GM18873 (cell line): ENCODE results near the gene SHPK.

Experiments
- ATAC-seq: cut with Tn5 transposase; IDR thresholded peaks from one replicate; pipeline ENCODE4 v1.9.1; 2021; ENCODE audit warnings: mild to moderate bottlenecking, moderate library complexity, moderate number of reproducible peaks; ENCODE audit not compliant: unreplicated experiment, low FRiP score

SHPK gene

DNA sequence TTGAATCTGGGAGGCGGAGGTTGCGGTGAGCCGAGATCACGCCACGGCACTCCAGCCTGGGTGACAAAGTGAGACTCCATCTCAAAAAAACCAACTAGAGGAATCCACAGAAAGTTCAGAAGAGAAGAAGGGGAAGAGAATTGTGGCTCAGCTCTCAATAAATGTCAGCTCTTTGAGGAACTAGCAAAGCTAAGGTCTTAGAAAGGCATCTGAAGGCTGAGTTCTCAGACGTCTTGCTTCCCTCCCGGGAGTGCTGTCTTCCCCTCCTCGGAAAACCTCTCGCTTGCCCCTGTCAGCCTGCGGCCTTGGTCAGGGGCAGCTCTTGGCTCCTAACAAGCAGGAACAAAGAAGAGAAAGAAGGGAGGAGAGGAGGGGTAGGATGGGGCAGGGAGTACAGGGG, 5.3 kb downstream of the SHPK start:
- ATAC-seq = no peak

DNA sequence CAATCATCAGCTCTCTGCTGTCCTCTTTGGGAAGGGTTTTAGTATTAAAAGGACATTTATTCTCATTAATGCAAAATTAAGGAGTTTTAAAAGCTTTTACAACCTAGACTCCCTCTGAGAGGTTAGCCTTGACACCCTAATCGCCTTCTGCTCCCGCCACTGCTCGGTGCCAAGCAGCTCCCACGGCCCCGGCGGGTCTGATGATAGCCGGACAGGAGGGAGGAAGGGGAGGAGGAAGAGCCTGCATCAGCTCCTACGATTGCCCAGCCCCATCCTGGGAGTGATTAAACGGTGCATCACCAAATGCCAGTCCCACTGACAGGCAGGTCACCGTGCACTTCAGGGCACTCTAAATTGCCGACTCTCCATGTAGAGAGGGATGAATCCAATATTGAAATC, 8.3 kb downstream of the SHPK start:
- no peak for ATAC-seq

DNA sequence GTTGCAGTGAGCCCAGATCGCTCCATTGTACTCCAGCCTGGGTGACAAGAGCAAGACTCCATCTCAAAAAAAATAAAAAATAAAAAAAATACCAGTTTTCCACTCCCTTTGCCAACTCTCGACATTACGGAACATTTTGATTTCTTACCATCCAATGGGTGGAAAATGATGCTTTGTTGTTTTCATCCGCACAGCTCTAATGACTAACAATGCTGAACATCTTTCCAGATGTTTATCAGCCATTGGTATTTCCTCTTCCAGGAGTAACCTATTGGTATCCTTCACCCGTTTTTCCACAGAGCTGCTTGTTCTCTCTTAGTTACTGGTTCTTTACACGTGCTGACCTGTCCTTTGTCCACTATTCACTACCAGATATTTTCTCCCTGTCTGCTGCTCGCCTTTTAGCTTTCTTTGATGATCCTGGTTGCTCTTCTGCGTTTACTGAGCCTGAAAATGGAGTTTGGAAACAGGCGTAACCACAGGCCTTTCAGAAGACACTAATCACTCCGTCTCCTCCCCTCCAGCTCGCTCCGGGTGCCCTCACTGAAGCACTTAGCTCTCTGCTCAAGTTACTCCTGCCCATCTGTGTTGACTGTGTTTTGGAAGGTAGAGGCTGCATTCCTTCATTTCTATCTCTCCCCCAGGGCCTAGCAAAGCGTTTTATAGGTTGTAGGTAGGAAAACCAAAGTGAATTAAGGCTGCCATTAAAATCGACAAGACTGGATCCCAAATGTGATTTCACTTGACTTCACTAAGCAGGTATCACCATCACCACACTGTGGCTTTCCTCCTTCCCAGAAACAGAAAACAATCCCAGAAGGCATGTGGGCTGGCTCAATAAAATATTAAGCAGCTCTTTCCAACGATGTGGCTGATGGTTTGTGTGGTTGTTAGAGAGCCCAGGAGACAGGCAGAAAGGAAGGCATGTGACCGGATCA, 8.9 kb downstream of the SHPK start:
- no peak for ATAC-seq

DNA sequence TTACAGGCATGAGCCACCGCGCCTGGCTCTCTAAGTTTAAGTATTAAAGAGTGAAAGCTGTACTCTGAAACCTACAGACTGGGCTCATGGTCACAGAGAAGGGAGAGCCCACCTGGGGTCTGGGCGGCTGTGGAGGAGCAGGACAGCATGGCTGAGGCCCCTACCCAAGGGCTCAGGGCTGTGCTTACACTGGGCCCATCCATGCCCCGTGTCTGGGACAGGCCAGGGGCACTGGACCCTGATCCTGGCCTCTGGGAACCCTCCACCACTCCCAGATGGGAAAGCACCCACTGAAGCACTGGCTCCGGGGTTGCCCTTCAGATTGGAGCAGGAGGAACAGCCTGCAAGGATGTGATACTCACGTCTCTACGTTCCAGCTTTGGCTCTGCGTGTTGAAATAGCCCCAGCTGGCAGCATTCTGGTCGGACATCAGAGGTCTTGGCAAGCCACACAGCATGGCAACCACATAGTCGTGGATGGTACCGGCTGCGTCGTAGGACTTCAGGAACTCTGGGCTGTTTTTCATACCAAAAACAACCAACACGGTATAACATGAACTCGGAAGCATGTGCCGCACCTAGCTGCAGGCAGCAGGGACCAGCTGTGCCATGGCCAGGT, 13.0 kb downstream of the SHPK start:
- no peak for ATAC-seq

DNA sequence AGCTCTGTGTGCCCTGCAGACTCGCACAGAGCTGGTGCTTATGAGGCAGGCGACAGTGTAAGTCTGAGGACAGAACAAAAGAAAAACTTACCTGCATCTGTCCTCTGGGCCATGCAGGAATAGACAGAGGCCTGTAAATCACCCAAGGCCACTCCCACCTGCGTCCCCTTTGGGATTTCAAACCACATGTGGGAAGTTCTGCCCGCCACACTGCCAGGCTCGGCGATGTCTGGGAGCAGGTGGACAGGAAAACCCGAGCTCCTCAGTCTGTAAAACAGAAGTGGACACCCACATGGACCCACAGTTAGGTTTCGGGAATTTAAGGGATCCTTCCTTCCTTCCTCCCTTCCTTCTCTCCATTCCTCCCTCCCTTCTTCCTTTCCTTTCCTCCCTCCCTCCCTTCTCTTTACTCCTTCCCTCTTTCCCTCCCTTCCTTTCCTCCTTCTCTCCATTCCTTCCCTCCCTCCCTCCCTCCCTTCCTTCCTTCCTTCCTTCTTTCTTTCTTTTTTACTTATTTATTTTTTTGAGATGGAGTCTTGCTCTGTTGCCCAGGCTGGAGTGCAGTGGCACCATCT, 14.8 kb downstream of the SHPK start:
- ATAC-seq = no peak

DNA sequence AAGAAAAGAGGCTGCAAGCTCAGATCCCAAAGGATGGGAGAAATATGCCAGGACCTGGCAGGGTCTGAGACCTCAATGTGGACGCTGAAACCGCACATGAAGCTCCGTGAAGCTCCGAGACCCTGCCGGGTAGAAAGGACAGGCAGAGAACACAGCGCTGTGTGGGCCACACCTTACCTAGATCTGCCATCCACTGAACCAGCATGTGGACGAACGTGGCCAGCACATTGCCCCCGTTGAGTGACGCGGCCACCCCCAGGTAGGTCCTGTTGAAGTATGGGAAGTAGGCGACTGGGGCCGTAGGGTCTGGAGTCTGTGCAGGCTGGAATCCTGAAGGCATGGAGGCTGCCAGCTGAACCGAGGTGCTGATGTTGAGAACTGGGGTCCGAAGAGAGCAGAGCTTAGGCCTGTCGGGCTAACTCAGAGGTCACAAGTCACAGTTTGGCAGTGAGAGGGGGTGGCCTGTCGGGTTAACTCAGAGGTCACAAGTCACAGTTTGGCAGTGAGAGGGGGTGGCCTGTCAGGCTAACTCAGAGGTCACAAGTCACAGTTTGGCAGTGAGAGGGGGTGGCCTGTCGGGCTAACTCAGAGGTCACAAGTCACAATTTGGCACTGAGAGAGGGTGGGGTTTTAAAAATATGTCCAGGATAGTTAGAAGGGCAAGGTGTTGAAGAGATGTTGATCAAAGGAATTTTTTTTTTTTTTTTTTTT, 20.7 kb downstream of the SHPK start:
- no peak for ATAC-seq

DNA sequence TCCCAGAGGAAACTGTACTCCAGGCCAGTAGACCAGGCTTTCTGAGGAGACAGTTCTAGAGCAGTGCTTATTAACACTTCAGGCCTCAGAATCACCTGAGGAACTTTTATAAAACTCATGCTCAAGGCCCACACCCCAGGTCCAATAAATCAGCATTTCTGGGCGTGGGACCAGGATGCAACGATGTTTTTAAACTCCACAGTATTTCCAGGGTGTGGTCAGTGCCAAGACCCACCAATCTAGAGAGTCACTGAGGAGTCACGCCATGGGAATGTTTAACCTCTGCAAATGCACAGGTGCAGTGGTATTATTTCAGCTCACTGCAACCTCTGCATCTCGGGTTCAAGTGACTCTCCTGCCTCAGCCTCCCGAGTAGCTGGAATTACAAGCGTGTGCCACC, 22.9 kb downstream of the SHPK start:
- ATAC-seq = no peak

DNA sequence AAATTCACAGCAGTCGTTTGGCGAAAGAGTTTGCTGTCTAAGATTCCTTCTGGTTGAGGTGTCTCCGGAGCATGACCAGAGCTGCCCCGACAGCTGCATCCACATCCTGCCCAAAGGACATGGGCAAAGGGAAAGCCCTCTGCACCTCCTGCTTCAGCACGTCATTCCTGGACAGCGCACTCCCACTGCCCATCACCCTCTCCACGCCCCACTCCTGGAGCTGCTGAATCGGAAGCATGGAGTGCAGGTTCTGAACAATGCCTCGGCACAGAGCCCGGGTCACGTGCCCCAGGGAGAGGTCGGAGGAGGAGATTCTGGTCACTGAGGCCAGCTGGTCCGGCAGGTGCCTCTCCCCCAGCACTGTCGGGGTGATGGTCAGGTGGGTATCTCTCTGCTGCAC, 25.5 kb downstream of the SHPK start:
- ATAC-seq = no peak

DNA sequence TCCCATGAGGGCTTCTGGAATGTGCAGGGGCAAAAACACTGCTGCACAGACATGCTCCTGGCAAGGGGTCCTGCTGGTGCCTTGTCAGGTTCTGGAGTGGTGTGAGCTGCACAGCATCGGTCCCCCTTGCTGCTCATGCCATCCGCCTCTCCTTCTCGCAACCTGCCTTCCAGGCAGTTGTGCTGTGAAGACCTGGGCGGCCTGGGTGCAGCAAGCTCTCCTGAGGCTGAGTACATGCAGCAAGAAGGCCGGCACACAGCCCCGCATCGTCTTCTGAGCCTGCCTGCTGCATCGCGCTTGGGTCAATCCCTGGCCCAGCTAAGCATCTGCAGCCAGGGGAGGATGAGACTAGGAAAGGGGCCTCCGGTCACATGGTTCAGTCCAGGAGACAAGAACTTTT, 26.4 kb downstream of the SHPK start:
- no peak for ATAC-seq

DNA sequence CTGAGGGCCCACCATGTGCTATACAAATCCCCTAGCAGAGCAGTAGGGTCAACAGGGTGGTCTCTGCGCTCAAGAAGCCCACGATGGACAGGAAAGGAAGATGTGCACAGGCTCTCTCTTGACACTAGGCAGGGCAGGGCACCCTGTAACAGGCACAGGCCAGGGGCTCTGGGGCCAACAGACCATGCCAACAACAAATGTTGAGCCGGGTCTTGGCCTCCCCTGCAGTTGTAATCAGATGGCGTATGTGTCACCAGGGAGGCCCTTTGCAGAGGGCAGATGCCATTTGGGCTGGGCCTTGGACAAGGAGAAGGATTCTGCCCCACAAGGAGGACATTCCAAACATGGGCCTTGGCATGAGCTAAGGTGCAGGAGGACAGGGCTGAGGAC, 32.2 kb downstream of the SHPK start:
- no peak for ATAC-seq

DNA sequence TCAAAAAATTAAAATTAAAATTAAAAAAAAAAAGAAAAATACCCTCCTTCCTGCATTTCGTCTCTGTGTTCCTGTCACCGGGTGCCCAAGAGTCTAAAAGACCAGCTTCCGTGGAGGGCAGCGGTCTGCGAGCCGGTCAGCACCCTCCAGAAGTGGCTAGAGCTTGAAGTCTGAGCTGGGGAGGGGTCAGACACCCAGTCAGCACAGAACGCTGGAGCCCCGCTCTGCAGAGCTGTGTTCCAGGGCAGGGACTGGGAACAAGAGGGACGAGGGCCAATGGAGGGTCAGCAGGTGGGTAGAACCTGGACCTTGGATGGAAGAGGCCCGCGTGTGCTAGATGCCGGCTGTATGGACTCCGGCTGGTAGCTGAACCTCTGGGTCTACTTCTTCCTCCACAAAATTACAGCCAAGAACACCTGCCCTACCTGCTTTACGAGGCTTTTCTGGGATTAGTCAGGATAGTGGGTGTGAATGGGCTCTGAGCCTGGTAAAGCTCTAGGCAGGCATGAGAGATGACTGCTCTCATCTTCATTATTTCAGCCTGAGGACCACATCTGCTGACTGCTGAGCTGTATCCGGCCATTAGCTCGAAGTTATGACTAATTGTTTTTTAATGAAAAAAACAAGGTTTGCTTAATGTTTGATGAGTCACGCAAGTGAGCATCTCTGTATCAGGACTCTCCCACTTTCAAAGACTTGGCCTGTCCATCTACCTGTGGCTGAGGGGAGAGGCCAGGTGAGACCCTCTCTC, 32.8 kb downstream of the SHPK start:
- ATAC-seq = no peak

DNA sequence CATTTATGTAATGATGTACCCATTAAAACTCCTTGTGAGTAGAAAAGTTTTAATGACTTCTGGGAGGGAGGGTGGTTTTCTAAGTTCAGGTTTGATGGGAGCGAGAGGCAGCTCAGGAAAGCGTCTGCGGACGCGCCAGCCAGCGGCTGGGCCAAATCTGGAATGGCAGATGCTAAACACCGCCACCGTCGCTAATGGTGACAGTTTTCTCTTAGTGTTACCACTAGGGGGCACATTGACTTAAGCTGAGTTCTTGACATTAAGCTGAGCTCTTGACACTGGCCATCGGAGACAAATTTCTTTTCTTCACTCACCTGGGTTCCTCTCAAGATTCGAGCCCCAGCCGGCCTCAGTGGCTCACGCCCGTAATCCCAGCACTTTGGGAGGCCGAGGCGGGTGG, 33.6 kb downstream of the SHPK start:
- no peak for ATAC-seq

DNA sequence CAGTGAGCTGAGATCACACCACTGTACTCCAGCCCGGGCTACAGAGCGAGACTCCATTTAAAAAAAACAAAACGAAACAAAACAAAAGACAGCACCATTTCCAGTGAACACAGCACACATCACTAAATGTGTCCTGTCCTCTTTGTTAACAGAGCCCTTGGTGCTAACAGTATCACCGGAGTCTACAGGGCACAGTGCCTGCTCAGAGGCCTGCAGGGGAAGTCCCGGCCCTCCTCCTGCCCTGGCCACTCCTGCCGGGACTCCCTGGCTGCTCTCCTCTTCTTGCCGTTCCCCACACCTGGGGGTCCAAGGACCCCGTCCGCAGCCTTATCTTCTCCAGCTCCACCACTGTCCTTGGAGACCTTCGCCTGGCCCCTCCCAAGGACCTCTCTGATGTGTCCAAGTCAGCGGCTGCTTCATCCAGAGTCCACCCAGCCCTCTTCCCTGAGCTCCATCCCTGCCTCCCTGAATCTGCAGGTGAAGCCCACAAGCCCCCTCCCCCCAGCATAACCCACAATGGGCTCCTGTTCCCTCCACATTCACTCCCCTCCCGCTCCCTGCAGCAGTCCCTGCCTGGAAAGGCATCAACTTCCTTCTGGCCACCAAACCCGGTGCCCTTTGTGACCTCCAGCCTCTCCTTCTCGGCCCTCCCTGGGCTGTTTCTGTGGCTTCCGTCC, 35.4 kb downstream of the SHPK start:
- ATAC-seq = no peak

DNA sequence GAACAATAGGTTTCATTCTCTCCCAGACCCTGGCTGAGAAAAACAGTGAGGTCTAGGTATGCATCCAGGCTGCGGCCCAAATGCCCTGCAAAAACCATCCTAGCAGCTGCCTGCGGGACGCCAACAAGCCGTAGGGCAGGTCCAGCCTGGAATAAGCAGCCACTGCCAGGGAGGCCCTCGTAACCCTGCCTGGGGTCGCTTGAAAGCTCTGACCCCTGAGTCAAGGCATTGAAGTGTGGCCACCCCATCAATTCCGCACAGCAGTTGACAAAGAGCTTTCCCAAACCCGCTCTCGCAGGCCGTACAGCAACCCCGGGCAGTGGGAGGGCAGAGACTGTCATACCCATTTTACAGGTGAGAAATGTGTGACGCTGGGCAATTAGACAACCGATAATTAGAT, 38.0 kb downstream of the SHPK start:
- ATAC-seq = no peak

DNA sequence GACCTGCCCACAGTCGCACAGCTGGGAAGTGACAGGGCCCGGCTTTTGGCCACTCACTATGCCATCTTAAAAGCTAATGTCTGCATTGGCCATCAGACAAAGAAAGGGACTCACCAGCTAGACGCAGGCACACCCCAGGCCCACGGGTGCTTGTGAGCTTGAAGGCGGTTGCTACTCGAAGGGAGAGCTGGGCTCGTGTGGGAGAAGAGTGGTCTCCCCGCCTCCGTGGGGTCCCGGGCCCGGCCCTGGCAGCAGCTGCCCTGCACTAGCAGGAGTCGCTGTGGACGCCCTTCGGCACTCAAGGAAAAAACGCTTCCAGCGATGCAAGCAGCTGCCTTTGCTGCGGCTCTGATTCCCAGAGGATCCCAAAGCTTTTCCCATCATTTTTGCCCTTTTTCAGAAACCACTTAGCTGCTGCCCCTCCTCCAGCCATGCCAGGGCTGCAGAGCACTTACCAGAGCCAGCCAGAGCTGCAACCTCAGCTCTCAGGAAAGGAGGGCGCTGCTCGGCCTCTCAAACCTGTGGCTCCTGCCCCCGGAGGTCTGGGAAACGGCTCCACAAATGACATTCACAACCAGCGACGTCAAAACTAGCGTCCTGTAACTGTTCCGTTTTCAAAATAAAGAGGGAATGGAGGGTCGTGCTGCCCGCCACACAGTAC, 39.1 kb downstream of the SHPK start:
- ATAC-seq = no peak

DNA sequence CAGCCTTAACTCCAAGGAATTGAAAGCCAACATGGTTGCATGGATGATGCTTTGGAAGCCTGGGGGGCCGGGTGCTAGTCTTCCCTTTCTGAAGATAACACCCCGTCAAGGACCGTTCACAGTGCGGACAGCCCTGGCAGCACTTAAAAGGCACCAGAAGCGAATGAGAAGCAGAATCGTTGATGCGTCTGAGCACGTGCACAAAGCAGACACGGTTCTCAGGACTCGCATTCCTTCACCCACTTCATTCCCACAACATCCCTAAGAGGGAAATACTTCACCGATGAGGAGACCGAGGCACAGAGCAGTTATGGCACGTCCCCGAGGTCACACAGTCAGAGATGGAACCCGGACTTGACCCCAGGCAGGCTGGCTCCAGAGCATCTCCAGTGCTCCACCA, 41.1 kb downstream of the SHPK start:
- no peak for ATAC-seq

DNA sequence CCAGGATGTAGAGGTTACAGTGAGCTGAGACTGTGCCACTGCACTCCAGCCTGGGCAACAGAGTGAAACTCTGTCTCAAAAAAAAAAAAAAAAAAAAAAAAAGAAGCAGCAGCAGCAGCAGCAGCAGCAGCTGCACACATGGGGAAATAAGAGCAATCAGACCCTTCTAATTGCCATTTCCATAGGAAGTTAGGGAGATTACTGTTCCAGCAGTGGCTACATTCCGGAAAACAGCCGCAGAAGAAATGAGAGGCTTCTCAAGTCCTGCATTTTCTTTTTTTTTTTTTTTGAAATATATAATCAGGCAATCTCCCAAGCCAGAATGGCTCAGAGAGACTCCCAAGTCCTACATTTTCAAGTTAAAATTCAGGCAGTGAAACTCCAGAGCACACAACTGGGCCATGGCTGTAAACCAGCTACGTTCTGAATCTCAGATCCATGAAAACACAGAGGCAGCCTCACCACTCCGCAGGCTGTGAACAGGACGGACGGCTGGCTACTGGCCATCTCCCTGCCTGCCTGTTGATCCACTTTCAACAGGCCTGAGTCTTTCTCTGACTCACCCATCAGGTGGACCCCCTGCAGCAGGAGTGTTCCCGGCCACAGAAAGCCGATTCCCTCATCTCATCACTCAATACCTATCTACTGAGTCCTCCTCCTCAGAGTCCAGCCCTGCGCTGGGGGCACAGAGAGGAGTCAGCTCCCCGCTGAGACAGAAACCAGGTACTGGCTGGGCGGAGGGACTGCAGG, 41.8 kb downstream of the SHPK start:
- no peak for ATAC-seq

DNA sequence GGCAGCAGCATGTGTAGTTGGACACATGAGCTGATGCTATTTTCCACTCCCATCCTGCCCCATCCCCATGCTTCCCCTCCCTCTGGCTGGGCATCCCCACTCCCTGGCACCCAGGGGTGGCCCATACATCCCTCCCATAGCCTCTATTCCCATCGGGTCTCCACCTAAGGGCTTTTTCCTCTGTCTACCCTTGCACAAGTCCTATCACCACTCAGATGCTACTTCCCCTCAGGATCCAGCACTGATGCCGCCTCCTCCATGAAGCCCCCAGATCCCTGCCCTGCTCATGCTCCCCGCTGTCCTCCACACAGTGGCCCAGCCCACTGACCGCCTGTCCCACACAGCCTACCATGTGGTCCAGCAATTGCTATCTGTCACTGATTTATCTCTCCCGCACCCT, 42.7 kb downstream of the SHPK start:
- no peak for ATAC-seq
